Cardiac fibroblast (primary cell): ENCODE data around the gene LRP2.

Experiments used
- DNase-seq, 2 donors: peaks; one replicate each; pipeline versions ENCODE4 v3.0.0 to v3.0.0-alpha.2; 2010; ENCODE audit warnings: low read depth in 2 of 2
- H3K4me3 ChIP-seq, 2 donors: replicated peaks in 1 of 2; 1 replicate in 1 of 2; 2 replicates in 1 of 2; pipeline ENCODE4 v1.5.1; 2011; ENCODE audit warnings: low read depth in 2 of 2, low read length in 2 of 2, mild to moderate bottlenecking in 2 of 2, moderate library complexity in 1 of 2
- CTCF ChIP-seq: IDR thresholded peaks from one replicate; pipeline ENCODE4 v1.5.1; 2011; ENCODE audit warnings: low read depth, mild to moderate bottlenecking, low read length, inconsistent platforms

The LRP2 gene

DNA sequence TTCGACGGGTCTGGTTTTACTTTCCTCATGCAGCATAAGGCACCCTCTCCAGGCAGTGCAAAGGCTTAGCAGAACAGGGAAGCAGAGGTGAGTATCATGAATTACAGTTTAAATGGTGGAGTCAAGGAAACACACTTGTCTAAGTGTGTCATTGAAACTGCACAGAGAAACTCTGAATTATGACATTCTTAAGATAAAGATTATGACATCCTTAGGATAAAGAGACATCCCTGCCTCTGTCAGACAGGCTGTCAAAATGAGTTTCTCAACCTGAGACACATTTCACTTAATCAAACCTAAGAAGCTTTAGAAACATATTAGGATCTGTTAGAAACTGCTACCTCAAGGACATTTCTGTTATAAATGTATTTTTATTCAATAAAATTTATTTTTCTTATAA is 179.8 kb downstream of the LRP2 start:
- no peak for DNase-seq
- H3K4me3 ChIP-seq, result no peak overlapping the region
- TF ChIP-seq CTCF, result no peak

- TF ChIP-seq CTCF, result no peak
- H3K4me3 ChIP-seq, result no peak overlapping the region
- no peak for DNase-seq
Measured at GRCh38 chr2:169178804-169179390, 183.4 kb downstream of the LRP2 start.

DNA sequence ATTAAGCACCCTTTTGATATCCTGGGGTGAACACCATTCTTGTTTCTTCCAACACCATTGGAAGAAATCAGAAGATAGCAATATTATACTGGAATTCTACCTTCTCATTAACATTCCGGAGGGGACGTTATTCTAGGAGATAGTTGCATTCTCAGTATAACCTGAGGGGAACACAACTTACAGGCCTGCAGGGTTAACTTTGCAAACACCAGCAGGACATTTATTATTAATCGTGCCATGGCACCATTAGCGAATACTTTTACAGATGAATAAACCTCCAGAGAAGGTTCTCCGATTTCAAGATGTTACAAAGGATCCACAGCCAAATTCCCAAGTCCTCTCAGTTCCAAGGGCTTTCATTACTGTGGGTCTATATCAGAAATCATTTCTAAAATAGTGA is 184.0 kb downstream of the LRP2 start:
- TF ChIP-seq CTCF, result no peak
- no peak overlapping the region for H3K4me3 ChIP-seq
- no peak for DNase-seq

DNA sequence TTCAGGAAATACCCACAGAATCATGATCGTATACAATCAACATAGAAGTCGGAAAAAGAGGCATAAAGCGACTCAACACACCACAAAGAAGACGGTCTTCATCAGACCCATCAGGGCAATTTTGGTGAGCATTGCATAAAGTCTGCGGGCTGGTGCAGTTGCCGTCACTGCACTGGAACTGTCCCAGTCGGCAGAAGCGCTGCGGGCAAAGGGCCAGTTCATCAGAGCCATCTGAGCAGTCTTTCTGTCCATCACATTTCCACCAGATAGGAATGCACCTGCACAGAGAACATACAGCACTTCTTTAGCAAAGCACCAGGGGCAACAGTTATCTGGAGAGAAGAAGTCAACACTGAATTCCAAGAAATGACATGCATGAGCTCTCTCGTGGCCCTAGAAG is 187.2 kb downstream of the LRP2 start:
- no peak for DNase-seq
- no peak for TF ChIP-seq CTCF

GRCh38 chr2:169173876-169174275 is 188.5 kb downstream of the LRP2 start:
- no peak for TF ChIP-seq CTCF
- H3K4me3 ChIP-seq, result no peak overlapping the region
- no peak for DNase-seq

More for the DNA sequence above, 187.2 kb downstream of the LRP2 start:
- no peak overlapping the region for H3K4me3 ChIP-seq

- TF ChIP-seq CTCF, result no peak
- no peak overlapping the region for H3K4me3 ChIP-seq
- DNase-seq, result no peak
Measured at GRCh38 chr2:169172914-169173313, 189.4 kb downstream of the LRP2 start.

GRCh38 chr2:169172151-169172735 is 190.1 kb downstream of the LRP2 start:
- no peak for TF ChIP-seq CTCF
- H3K4me3 ChIP-seq, result no peak overlapping the region

More at GRCh38 chr2:169172151-169172735, 190.1 kb downstream of the LRP2 start:
- DNase-seq, result no peak
